Measurements from ENCODE around the gene KCNE4.

The KCNE4 gene

GRCh38 chr2:223041527-223042109 lies 10.4 kb upstream of the KCNE4 start:
- no peak for DNase-seq

GRCh38 chr2:223042284-223042683 lies 9.7 kb upstream of the KCNE4 start:
- DNase-seq = no peak

- no peak for DNase-seq
Observed at GRCh38 chr2:223042704-223043118, 9.3 kb upstream of the KCNE4 start.

GRCh38 chr2:223043164-223043941 lies 8.6 kb upstream of the KCNE4 start:
- DNase-seq = no peak

DNA sequence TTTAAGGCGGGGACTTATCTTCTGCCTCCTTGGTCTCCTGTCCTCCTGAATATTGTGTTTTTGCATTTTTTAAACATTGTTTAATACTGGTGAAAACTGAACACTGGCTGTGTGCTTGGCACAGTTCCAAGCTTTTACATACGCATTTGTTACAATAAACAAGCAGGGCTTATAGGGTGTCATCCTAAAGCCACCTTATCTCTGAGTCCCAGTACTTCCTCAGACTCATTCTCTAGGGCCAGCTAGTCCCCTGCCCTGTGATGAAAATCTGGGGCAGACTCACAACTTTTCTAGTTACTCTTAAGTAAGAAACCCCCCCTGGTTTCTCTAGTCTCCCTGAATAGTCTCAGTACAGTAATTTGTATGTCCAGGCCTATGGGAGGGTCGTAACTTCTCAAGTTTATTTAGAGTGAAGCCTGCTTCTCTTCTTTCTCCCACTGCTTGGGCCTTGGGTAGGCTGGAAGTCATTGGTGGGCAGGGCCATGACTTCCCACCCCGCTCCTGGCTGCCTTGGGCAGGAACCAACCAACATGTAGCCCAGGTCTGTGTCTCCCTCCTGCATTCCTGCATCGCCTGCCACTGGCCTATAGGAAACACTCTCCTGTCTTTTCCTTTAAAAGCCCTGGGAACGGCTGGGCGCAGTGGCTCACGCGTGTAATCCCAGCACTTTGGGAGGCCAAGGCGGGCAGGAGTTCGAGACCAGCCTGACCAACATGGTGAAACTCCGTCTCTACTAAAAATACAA lies 7.7 kb upstream of the KCNE4 start:
- no peak for DNase-seq

- no peak for DNase-seq
Observed at GRCh38 chr2:223044916-223045700, 6.9 kb upstream of the KCNE4 start.

DNA sequence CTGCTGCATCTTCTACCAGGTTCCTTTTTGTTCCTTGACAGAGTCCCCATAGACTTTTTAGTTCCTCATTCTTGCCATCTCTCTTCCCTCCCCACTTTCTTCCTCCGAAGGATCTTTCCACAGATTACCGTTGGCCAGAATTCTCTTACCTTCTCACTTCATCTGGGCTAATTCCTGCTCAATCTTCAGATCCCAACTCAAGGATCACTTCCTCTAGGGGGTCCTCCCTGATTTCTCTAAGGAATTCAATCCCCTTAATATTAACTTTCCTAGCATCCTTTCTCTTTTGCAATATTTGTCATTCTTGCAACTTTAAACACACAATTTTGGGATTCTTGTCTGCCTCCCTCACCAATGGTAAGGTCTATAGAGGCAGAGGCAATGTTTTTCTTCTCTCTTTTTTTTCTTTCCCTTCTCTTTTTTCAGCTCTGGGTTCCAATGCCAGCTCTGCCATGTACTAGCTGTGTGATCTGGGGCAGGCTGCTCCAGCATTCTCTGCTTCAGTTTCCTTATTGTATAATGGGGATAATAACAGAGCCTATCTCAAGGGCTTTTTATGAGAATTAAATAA lies 5.4 kb upstream of the KCNE4 start:
- no peak for DNase-seq

DNA sequence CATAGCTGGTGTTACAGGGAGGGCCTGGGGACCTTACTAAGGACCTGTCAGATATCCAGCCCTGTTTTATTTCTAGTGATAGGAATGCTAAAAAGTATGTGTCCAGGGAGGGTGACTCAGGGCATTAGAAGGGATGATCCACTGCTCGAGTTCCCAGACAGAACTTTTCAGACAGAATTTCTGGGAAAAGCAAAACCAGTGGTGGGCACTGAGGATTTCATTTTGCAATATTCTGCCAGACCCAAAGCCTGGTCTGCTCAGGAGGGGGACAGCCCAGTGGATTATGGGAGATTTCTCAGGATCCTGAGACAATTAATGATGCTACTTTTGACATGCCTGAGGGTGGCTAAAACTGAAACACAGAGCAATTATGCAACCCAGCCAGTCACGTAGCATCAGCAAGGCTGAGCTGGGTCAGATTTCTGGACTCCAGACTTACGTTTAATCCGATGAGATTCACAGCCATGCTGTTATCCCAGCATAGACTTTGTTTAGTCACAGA lies 4.7 kb upstream of the KCNE4 start:
- DNase-seq = no peak

- no peak for DNase-seq
Observed at GRCh38 chr2:223048519-223048918, 3.5 kb upstream of the KCNE4 start.

- no peak for DNase-seq
Observed at GRCh38 chr2:223049356-223049755, 2.6 kb upstream of the KCNE4 start.

DNA sequence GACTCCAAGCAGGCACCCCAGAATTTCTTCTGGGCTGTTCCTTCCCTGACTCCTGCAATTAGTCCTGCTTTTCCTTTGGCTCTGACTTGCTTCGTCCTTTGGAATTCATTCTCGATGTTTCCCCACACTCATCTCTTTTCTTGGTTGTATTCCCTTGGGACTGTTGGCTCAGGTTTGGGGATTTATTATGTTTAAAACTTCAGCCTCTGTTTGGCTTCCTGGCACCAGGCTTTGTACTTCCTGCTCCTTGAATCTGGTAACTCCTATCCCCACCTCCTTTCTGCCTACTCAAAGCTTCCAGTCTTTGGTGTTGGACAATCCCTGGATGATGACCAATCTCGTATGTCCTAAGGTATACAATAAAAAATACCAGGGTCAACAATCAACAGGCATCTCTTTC lies 1.8 kb upstream of the KCNE4 start:
- no peak for DNase-seq

- DNase-seq = no peak
Observed at GRCh38 chr2:223050900-223051504, 988 bp upstream of the KCNE4 start.

GRCh38 chr2:223052548-223053483 lies 826 bp downstream of the KCNE4 start:
- no peak for DNase-seq

GRCh38 chr2:223053484-223054192 lies 1.6 kb downstream of the KCNE4 start:
- DNase-seq = no peak

DNA sequence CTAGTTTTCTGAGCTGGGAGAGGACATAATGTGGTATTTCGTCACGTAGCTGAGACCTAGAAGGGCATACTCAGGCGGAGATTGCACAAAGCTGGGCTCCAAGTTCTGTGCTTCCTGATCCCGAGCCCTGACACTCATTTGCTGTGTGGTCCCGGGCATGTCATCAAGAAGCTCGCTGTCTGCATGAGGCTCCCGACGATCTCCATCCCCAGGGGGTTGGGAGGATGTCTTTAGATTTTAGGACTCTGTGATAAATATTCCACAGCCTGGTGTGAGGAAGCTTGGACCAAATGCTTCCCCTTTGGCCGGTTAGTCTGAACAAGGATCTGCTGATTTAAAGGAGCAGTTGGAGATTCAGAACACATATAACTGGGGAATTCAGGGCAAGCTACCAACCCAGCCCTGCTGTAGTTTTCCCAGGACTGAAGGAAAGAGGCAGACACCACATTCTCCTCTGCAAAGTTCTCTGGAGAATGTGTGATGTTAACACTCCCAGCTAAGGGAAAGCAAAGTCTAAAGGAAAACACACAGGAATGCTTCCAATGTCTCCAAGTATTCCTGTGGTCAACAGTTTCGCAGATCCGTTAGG lies 2.3 kb downstream of the KCNE4 start:
- no peak for DNase-seq

DNA sequence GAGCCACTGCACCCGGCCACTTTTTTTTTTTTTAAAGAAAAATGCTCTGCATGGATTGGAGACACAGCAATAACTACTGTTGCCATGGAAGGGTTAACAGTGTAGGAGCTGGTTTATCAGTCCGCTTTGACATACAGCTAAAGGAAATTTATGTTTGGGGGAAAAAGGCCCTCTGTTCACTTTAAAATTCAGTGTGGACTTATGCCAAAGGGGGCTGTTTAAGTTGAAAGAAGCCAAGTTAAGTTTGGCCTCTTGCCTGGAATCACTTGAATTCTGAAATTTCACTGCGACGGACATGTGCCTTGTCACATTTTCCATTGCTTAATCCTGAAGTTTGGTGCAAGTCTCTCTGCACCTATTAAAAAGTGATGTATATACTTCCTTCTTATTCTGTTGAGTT lies 3.1 kb downstream of the KCNE4 start:
- DNase-seq = no peak

DNA sequence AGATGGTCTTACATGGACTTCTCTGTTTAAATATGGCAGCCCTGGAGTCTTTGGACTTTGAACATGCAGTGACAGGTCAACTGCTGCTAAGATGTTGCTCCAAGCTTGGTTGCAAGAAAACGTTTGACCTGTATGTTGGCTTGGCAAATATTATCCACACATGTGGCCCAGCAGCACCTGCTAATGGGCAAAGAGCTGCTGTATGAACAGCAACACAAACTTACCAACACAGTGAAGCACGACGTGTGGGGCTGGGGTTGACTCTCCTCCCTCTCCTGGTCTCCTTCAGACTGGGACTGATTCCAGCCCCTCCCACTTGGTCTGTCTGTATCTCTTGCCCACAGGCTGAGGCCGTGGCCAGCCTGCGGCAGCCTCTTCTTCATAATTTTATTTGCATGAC lies 3.8 kb downstream of the KCNE4 start:
- DNase-seq = no peak

DNA sequence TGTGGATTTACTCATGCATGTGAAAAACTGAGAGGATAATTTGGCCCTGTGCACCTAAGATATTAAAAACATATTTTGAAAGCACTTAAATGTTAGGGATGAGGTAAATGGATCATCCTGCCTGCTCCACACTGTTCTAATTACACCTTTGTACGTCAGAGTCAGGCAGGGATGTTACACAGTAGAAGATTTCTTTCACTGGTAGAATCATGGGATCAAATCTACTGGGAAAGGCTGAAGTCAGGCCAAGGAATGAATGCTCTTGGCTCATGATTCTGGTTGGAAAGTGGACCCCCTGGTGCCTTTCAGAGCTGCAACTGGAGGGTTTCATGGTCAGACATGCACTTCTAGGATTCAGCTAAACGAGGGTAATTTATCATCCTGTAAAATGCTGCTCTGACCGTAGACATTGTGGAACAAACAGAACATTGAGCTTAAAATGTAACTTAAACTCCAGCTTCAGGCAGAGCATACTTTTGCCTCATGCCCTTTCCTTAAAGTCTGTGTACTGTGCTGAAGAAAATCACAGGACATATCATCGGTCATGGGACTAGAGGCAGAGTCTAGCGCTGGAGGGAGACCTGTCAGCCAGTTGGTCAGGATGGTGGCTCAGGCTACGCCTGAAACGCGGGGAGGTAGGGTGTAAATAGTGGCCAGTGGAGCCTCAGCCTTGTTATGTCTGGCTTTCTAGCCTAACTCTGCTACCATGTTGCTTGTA lies 4.9 kb downstream of the KCNE4 start:
- DNase-seq = no peak

- DNase-seq = no peak
Observed at GRCh38 chr2:223057569-223057968, 5.6 kb downstream of the KCNE4 start.

Data from stimulated activated CD4-positive, alpha-beta T cell treated with anti-CD3 and anti-CD28 coated beads, Interleukin-4, amount 100 ng/mL, for 4 hours (primary cell).